ENCODE data around the gene HSPA1L. TPM values are rescaled to one million over a fixed set of nuclear protein-coding genes. Genes with fewer than 3 reads are reported as not detected.

HSPA1L gene
- polyA plus RNA-seq, 1 donor (not counting 4 experiments of a cell fraction or from before 2014, with no cell fraction given), result 0.60 TPM

GRCh38 chr6:31791324-31792089 lies 23.6 kb downstream of the HSPA1L start:
- H2AFZ ChIP-seq (ENCODE audit: control insufficient read depth, low read length), result no peak overlapping the region
- peaks cover 10 to 31% of the 10 kb centered on the region in 2 experiments for H3K36me3 ChIP-seq (ENCODE audit: control insufficient read depth in 2 of 2, extremely low read depth in 1 of 2, insufficient read depth in 2 of 2, low read length in 2 of 2)
- no peak overlapping the region for H3K27ac ChIP-seq (ENCODE audit: control insufficient read depth, insufficient read depth, low read length)
- FAIRE-seq (no peak), DNase-seq (ENCODE audit: low read depth, low spot score) (no peak)
- H3K27me3 ChIP-seq (ENCODE audit: control insufficient read depth, extremely low read depth, insufficient read depth, low read length), result no peaks in the 10 kb centered on the region
- H4K20me1 ChIP-seq (ENCODE audit: control insufficient read depth, extremely low read depth, insufficient read depth, low read length), result no peaks in the 10 kb centered on the region
- H3K4me1 ChIP-seq (ENCODE audit: control insufficient read depth, extremely low read depth, insufficient read depth, low read length), result peaks cover 23% of the 10 kb centered on the region
- no peak overlapping the region for H3K9ac ChIP-seq (ENCODE audit: control insufficient read depth, extremely low read depth, insufficient read depth, low read length)
- no peaks in the 10 kb centered on the region for H3K9me1 ChIP-seq (ENCODE audit: control insufficient read depth, extremely low read depth, insufficient read depth, low read length)
- H3K9me3 ChIP-seq (ENCODE audit: control insufficient read depth, low read depth, low read length), result no peaks in the 10 kb centered on the region
- H3K4me3 ChIP-seq (ENCODE audit: control insufficient read depth in 2 of 3, extremely low read depth in 1 of 3, insufficient read depth in 2 of 3, low read depth in 1 of 3, low read length in 3 of 3), result no peak overlapping the region
- TF ChIP-seq EZH2 (IDR thresholded peaks at IDR 0.05; ENCODE audit: low read length), result no peak
- TF ChIP-seq, protein P1, sequence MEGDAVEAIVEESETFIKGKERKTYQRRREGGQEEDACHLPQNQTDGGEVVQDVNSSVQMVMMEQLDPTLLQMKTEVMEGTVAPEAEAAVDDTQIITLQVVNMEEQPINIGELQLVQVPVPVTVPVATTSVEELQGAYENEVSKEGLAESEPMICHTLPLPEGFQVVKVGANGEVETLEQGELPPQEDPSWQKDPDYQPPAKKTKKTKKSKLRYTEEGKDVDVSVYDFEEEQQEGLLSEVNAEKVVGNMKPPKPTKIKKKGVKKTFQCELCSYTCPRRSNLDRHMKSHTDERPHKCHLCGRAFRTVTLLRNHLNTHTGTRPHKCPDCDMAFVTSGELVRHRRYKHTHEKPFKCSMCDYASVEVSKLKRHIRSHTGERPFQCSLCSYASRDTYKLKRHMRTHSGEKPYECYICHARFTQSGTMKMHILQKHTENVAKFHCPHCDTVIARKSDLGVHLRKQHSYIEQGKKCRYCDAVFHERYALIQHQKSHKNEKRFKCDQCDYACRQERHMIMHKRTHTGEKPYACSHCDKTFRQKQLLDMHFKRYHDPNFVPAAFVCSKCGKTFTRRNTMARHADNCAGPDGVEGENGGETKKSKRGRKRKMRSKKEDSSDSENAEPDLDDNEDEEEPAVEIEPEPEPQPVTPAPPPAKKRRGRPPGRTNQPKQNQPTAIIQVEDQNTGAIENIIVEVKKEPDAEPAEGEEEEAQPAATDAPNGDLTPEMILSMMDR (optimal IDR thresholded peaks at IDR 0.05 in 1 of 3, IDR thresholded peaks at IDR 0.05 in 1 of 3, conservative IDR thresholded peaks at IDR 0.05 in 1 of 3; ENCODE audit: extremely low read depth in 1 of 3, insufficient read depth in 2 of 3, low read length in 3 of 3), result peak; percentile 64 to 69 (median 67)
- peaks cover 38% of the 10 kb centered on the region for H3K79me2 ChIP-seq (ENCODE audit: control insufficient read depth, insufficient read depth, low read length)
- dilution Hi-C loops (cut with MboI; ENCODE audit: extremely low pct_ligation_motif_present, low sequenced_read_pairs), result no loop called here
- no peak overlapping the region for H3K4me2 ChIP-seq (ENCODE audit: control insufficient read depth, extremely low read depth, insufficient read depth, low read depth, low read length)

DNA sequence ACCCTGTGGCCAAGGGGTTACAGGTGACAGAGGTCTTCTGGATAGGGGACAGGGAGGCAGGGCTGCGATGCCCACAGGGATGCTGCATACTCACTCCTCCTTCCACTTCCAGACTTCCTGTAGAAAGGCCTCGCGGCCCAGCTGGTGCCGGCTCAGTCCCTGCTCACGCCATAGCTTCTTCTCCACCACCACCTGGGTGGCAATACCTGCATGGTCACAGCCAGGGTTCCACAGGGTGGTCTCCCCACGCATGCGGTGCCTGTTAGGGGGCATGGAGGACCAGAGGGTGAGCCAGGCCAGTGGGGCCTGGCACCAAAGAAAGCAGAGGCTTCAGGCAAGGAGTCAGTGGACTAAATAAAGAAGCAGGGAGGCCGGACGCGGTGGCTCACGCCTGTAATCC lies 29.6 kb downstream of the HSPA1L start:
- Histone ChIP-seq H2AFZ (ENCODE audit: control insufficient read depth, low read length) (no peak overlapping the region), H3K27me3 (ENCODE audit: control insufficient read depth, extremely low read depth, insufficient read depth, low read length) (no peaks in the 10 kb centered on the region), H3K36me3 (ENCODE audit: control insufficient read depth in 2 of 2, extremely low read depth in 1 of 2, insufficient read depth in 2 of 2, low read length in 2 of 2) (peaks cover 32 to 41% of the 10 kb centered on the region in 2 experiments), H3K9me3 (ENCODE audit: control insufficient read depth, low read depth, low read length) (no peaks in the 10 kb centered on the region), H3K4me3 (ENCODE audit: control insufficient read depth in 2 of 3, extremely low read depth in 1 of 3, insufficient read depth in 2 of 3, low read depth in 1 of 3, low read length in 3 of 3) (no peak overlapping the region), H4K20me1 (ENCODE audit: control insufficient read depth, extremely low read depth, insufficient read depth, low read length) (no peaks in the 10 kb centered on the region), H3K9me1 (ENCODE audit: control insufficient read depth, extremely low read depth, insufficient read depth, low read length) (no peaks in the 10 kb centered on the region), H3K4me2 (ENCODE audit: control insufficient read depth, extremely low read depth, insufficient read depth, low read depth, low read length) (no peak overlapping the region), H3K4me1 (ENCODE audit: control insufficient read depth, extremely low read depth, insufficient read depth, low read length) (no peaks in the 10 kb centered on the region), H3K79me2 (ENCODE audit: control insufficient read depth, insufficient read depth, low read length) (peaks cover 4% of the 10 kb centered on the region), H3K9ac (ENCODE audit: control insufficient read depth, extremely low read depth, insufficient read depth, low read length) (no peak overlapping the region), H3K27ac (ENCODE audit: control insufficient read depth, insufficient read depth, low read length) (no peak overlapping the region)
- TF ChIP-seq, protein P1 (optimal IDR thresholded peaks at IDR 0.05 in 1 of 3, IDR thresholded peaks at IDR 0.05 in 1 of 3, conservative IDR thresholded peaks at IDR 0.05 in 1 of 3; ENCODE audit: extremely low read depth in 1 of 3, insufficient read depth in 2 of 3, low read length in 3 of 3), result no peak
- no peak for TF ChIP-seq EZH2 (IDR thresholded peaks at IDR 0.05; ENCODE audit: low read length)
- FAIRE-seq (no peak), DNase-seq (ENCODE audit: low read depth, low spot score) (no peak)
- dilution Hi-C loops (cut with MboI; ENCODE audit: extremely low pct_ligation_motif_present, low sequenced_read_pairs), result no loop called here
